ENCODE results near the gene C10orf143. TPM values are rescaled to one million over a fixed set of nuclear protein-coding genes. Genes with fewer than 3 reads are reported as not detected.

The C10orf143 gene
- total RNA-seq, 4 donors from 2014 or later = 0.44 to 4.0 (median 0.70) TPM

- intact Hi-C loops (cut with DNase I) = no loop called here
- peaks cover 0 to 10% (median 0%) of the 10 kb centered on the region in 3 donors for H3K4me1 ChIP-seq
- 64 to 81% methylated on average over 5 to 6 of the region's 6 CpGs for WGBS, 2 donors
- no peaks in the 10 kb centered on the region for H3K27me3 ChIP-seq
- H3K4me3 ChIP-seq = no peak overlapping the region
- DNase-seq = no peak
- TF ChIP-seq CTCF (IDR thresholded peaks at IDR 0.05) (no peak), POLR2A (IDR thresholded peaks at IDR 0.05) (no peak)
- H3K27ac ChIP-seq = no peak overlapping the region
- no peaks in the 10 kb centered on the region for H3K9me3 ChIP-seq
- H3K36me3 ChIP-seq = no peaks in the 10 kb centered on the region
These were observed 48.9 kb downstream of the C10orf143 start for GRCh38 chr10:130061760-130062159.

GRCh38 chr10:130054021-130054420 is 56.6 kb downstream of the C10orf143 start:
- Histone ChIP-seq H3K27me3 (no peaks in the 10 kb centered on the region), H3K4me3 (no peak overlapping the region), H3K9me3 (peaks cover 0 to 7% (median 0%) of the 10 kb centered on the region in 3 donors), H3K36me3 (no peaks in the 10 kb centered on the region), H3K4me1 (no peaks in the 10 kb centered on the region), H3K27ac (no peak overlapping the region)
- intact Hi-C loops (cut with DNase I) = no loop called here
- WGBS, 2 donors = 83 to 93% methylated on average over 3 of the region's 3 CpGs
- no peak for TF ChIP-seq POLR2A (IDR thresholded peaks at IDR 0.05)
- TF ChIP-seq CTCF (IDR thresholded peaks at IDR 0.05) = no peak
- DNase-seq = no peak

- TF ChIP-seq POLR2A (IDR thresholded peaks at IDR 0.05) (no peak), CTCF (IDR thresholded peaks at IDR 0.05) (no peak)
- intact Hi-C loops (cut with DNase I) = no loop called here
- H3K4me3 ChIP-seq = no peak overlapping the region
- 83 to 86% methylated on average over 6 to 11 of the region's 11 CpGs for WGBS, 2 donors
- DNase-seq = no peak
- H3K27me3 ChIP-seq = no peaks in the 10 kb centered on the region
- no peaks in the 10 kb centered on the region for H3K36me3 ChIP-seq
- H3K4me1 ChIP-seq = no peaks in the 10 kb centered on the region
- H3K27ac ChIP-seq = no peak overlapping the region
- H3K9me3 ChIP-seq = peaks cover 0 to 7% (median 0%) of the 10 kb centered on the region in 3 donors
These were observed 57.1 kb downstream of the C10orf143 start for GRCh38 chr10:130053561-130053960.

- Histone ChIP-seq H3K4me3 (no peak overlapping the region), H3K27me3 (peaks cover 0 to 3% (median 0%) of the 10 kb centered on the region in 4 donors), H3K36me3 (no peaks in the 10 kb centered on the region), H3K27ac (no peak overlapping the region), H3K9me3 (peaks cover 0 to 7% (median 0%) of the 10 kb centered on the region in 3 donors), H3K4me1 (no peaks in the 10 kb centered on the region)
- TF ChIP-seq CTCF (IDR thresholded peaks at IDR 0.05) (no peak), POLR2A (IDR thresholded peaks at IDR 0.05) (no peak)
- DNase-seq = no peak
- intact Hi-C loops (cut with DNase I) = no loop called here
- WGBS, 2 donors = 86 to 89% methylated on average over 3 to 4 of the region's 9 CpGs
These were observed 58.4 kb downstream of the C10orf143 start for GRCh38 chr10:130052193-130052592.

GRCh38 chr10:130050721-130051120 is 59.9 kb downstream of the C10orf143 start:
- intact Hi-C loops (cut with DNase I) = no loop called here
- WGBS, 2 donors = 86 to 91% methylated on average over 12 of the region's 12 CpGs
- no peaks in the 10 kb centered on the region for H3K36me3 ChIP-seq

More at GRCh38 chr10:130050721-130051120, 59.9 kb downstream of the C10orf143 start:
- TF ChIP-seq CTCF (IDR thresholded peaks at IDR 0.05) (no peak), POLR2A (IDR thresholded peaks at IDR 0.05) (no peak)
- peaks cover 0 to 16% (median 0%) of the 10 kb centered on the region in 4 donors for H3K27me3 ChIP-seq
- no peak for DNase-seq
- H3K4me3 ChIP-seq = no peak overlapping the region
- no peaks in the 10 kb centered on the region for H3K9me3 ChIP-seq
- no peaks in the 10 kb centered on the region for H3K4me1 ChIP-seq
- H3K27ac ChIP-seq = no peak overlapping the region

Data from esophagus squamous epithelium (tissue), 5 donors.